Cardiac ventricle fibroblast (primary cell): ENCODE measurements around the gene PREPL. TPM values are rescaled to one million over a fixed set of nuclear protein-coding genes. Genes with fewer than 3 reads are reported as not detected.

Source experiments
- total RNA-seq: library from RNA; depleted of rRNA; stranded (reverse); fragments of >200 nt; gene quantifications from 2 replicates; pipeline ENCODE4 v1.2.3, GENCODE V29; 2015

PREPL gene
- 26.0 and 28.6 TPM in 2 replicates for total RNA-seq

DNA sequence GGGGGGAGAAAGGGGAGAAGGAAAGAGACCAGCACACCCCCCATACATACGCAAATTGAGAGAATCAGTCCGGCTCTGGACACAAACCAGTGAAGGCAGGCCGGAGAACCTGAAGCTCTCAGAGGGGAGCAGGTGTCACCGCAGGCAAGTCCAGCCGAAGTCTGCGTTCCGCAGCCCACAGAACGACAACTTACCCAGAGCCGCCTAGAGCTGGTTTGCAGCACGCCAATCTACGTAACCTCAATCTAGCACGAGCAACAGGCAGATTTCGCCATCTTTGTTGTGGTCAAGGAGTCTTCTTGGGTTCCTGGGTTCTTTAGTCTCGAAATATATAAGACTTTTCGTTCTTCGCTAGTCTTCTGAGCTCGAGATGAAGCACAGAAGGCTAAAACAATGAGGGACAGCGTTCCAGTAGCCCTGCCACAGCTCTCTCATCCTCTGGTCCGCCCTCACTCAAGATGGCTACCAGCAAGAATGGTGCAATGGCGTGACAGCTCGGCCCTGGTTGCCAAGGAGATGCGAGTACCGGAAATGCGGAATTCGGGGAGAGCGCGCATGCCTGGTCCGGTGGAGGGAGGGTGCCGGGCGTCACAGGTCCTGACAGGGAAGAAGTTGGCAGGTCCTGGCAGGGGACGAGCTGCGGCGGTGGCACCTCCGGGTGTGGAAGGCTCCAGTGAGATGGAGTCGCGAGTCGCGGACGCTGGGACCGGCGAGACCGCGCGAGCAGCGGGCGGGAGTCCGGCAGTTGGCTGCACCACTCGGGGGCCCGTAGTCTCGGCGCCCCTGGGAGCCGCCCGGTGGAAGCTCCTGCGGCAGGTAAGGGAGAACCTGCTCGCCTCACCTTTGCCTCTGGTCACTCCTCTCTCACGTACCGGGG lies at the start of gene PREPL, which contains the start of gene CAMKMT:
PREPL (minus strand) TSS at position 165 of the 877 bp plus-strand sequence. CDS start 15,152 bp downstream, outside the sequence.
CAMKMT (plus strand) TSS at position 618 of the 877 bp plus-strand sequence.

Other genes with a start within 250 kb of the PREPL start
- 14.3 and 22.9 TPM in 2 replicates for gene PPM1B, start 192.6 kb downstream of the PREPL start, total RNA-seq
- gene SLC3A1, start 86.0 kb downstream of the PREPL start, total RNA-seq: not detected in 2 replicates
- gene CAMKMT, start 453 bp upstream of the PREPL start, total RNA-seq: 4.3 and 7.7 TPM in 2 replicates